Measurements from ENCODE around the gene RBM28.
A peak's percentile ranks its signal among the peaks of the same experiment; 100 is the strongest.

RBM28 gene

GRCh38 chr7:128335730-128336129 lies 8.0 kb downstream of the RBM28 start:
- Mint-ChIP-seq H3K27me3 (no peaks in the 10 kb centered on the region), H3K4me1 (peaks cover 10% of the 10 kb centered on the region), H3K27ac (no peak overlapping the region), H3K36me3 (peaks cover 28% of the 10 kb centered on the region), H3K9me3 (no peaks in the 10 kb centered on the region), H3K4me3 (no peak overlapping the region)

- Mint-ChIP-seq H3K4me1 (peaks cover 25% of the 10 kb centered on the region), H3K27ac (no peak overlapping the region), H3K4me3 (no peak overlapping the region), H3K9me3 (no peaks in the 10 kb centered on the region), H3K36me3 (peaks cover 20% of the 10 kb centered on the region), H3K27me3 (no peaks in the 10 kb centered on the region)
Measured at GRCh38 chr7:128324368-128324680, 19.4 kb downstream of the RBM28 start.

- peaks cover 26% of the 10 kb centered on the region for H3K4me1 Mint-ChIP-seq
Measured at GRCh38 chr7:128323459-128324367, 20.0 kb downstream of the RBM28 start.

GRCh38 chr7:128323040-128323439 lies 20.7 kb downstream of the RBM28 start:
- H3K4me1 Mint-ChIP-seq, result peaks cover 26% of the 10 kb centered on the region
- H3K27me3 Mint-ChIP-seq, result no peaks in the 10 kb centered on the region
- H3K36me3 Mint-ChIP-seq, result peaks cover 25% of the 10 kb centered on the region
- H3K4me3 Mint-ChIP-seq, result no peak overlapping the region
- no peaks in the 10 kb centered on the region for H3K9me3 Mint-ChIP-seq
- no peak overlapping the region for H3K27ac Mint-ChIP-seq

More at GRCh38 chr7:128323459-128324367, 20.0 kb downstream of the RBM28 start:
- no peak overlapping the region for H3K4me3 Mint-ChIP-seq
- H3K27me3 Mint-ChIP-seq, result no peaks in the 10 kb centered on the region
- no peaks in the 10 kb centered on the region for H3K9me3 Mint-ChIP-seq
- H3K27ac Mint-ChIP-seq, result no peak overlapping the region
- peaks cover 24% of the 10 kb centered on the region for H3K36me3 Mint-ChIP-seq

- Mint-ChIP-seq H3K4me1 (peaks cover 26% of the 10 kb centered on the region), H3K27ac (peak overlapping the region; percentile 23), H3K27me3 (no peaks in the 10 kb centered on the region), H3K4me3 (no peak overlapping the region), H3K36me3 (peaks cover 26% of the 10 kb centered on the region), H3K9me3 (no peaks in the 10 kb centered on the region)
Measured at GRCh38 chr7:128322040-128322643, 21.6 kb downstream of the RBM28 start.

GRCh38 chr7:128321044-128321422 lies 22.7 kb downstream of the RBM28 start:
- H3K36me3 Mint-ChIP-seq, result peaks cover 29% of the 10 kb centered on the region
- H3K27me3 Mint-ChIP-seq, result no peaks in the 10 kb centered on the region
- peaks cover 26% of the 10 kb centered on the region for H3K4me1 Mint-ChIP-seq
- H3K27ac Mint-ChIP-seq, result no peak overlapping the region
- no peaks in the 10 kb centered on the region for H3K9me3 Mint-ChIP-seq
- no peak overlapping the region for H3K4me3 Mint-ChIP-seq

GRCh38 chr7:128318691-128319090 lies 25.0 kb downstream of the RBM28 start:
- H3K4me3 Mint-ChIP-seq, result no peak overlapping the region
- H3K36me3 Mint-ChIP-seq, result peaks cover 39% of the 10 kb centered on the region

GRCh38 chr7:128311013-128311412 lies 32.7 kb downstream of the RBM28 start:
- Mint-ChIP-seq H3K36me3 (peaks cover 37% of the 10 kb centered on the region), H3K27me3 (no peaks in the 10 kb centered on the region), H3K27ac (no peak overlapping the region), H3K4me1 (no peaks in the 10 kb centered on the region), H3K4me3 (no peak overlapping the region), H3K9me3 (no peaks in the 10 kb centered on the region)

More at GRCh38 chr7:128318691-128319090, 25.0 kb downstream of the RBM28 start:
- Mint-ChIP-seq H3K4me1 (peaks cover 26% of the 10 kb centered on the region), H3K27me3 (no peaks in the 10 kb centered on the region), H3K9me3 (no peaks in the 10 kb centered on the region), H3K27ac (no peak overlapping the region)

GRCh38 chr7:128310499-128310898 lies 33.2 kb downstream of the RBM28 start:
- H3K4me1 Mint-ChIP-seq, result no peaks in the 10 kb centered on the region
- H3K4me3 Mint-ChIP-seq, result no peak overlapping the region
- H3K9me3 Mint-ChIP-seq, result no peaks in the 10 kb centered on the region
- H3K36me3 Mint-ChIP-seq, result peaks cover 36% of the 10 kb centered on the region
- no peak overlapping the region for H3K27ac Mint-ChIP-seq
- H3K27me3 Mint-ChIP-seq, result no peaks in the 10 kb centered on the region

GRCh38 chr7:128309976-128310375 lies 33.7 kb downstream of the RBM28 start:
- Mint-ChIP-seq H3K4me1 (no peaks in the 10 kb centered on the region), H3K27ac (no peak overlapping the region), H3K9me3 (no peaks in the 10 kb centered on the region), H3K4me3 (no peak overlapping the region), H3K27me3 (no peaks in the 10 kb centered on the region), H3K36me3 (peaks cover 33% of the 10 kb centered on the region)

GRCh38 chr7:128309124-128309523 lies 34.6 kb downstream of the RBM28 start:
- Mint-ChIP-seq H3K9me3 (no peaks in the 10 kb centered on the region), H3K36me3 (peaks cover 28% of the 10 kb centered on the region), H3K4me3 (no peak overlapping the region), H3K27me3 (no peaks in the 10 kb centered on the region), H3K27ac (peak overlapping the region; percentile 18), H3K4me1 (no peaks in the 10 kb centered on the region)

- no peaks in the 10 kb centered on the region for H3K9me3 Mint-ChIP-seq
Measured at GRCh38 chr7:128307061-128307460, 36.6 kb downstream of the RBM28 start.

GRCh38 chr7:128304212-128304611 lies 39.5 kb downstream of the RBM28 start:
- Mint-ChIP-seq H3K9me3 (no peaks in the 10 kb centered on the region), H3K27ac (no peak overlapping the region), H3K36me3 (peaks cover 20% of the 10 kb centered on the region), H3K4me3 (no peak overlapping the region), H3K4me1 (no peaks in the 10 kb centered on the region), H3K27me3 (no peaks in the 10 kb centered on the region)

More at GRCh38 chr7:128307061-128307460, 36.6 kb downstream of the RBM28 start:
- Mint-ChIP-seq H3K4me1 (no peaks in the 10 kb centered on the region), H3K4me3 (no peak overlapping the region), H3K36me3 (peaks cover 24% of the 10 kb centered on the region), H3K27ac (no peak overlapping the region), H3K27me3 (no peaks in the 10 kb centered on the region)

- no peaks in the 10 kb centered on the region for H3K4me1 Mint-ChIP-seq
- H3K4me3 Mint-ChIP-seq, result no peak overlapping the region
- peak overlapping the region; percentile 46 for H3K27ac Mint-ChIP-seq
- H3K9me3 Mint-ChIP-seq, result no peaks in the 10 kb centered on the region
- H3K27me3 Mint-ChIP-seq, result no peaks in the 10 kb centered on the region
- peaks cover 18% of the 10 kb centered on the region for H3K36me3 Mint-ChIP-seq
Measured at GRCh38 chr7:128303643-128304042, 40.1 kb downstream of the RBM28 start.

GRCh38 chr7:128303133-128303532 lies 40.6 kb downstream of the RBM28 start:
- Mint-ChIP-seq H3K4me1 (no peaks in the 10 kb centered on the region), H3K27ac (no peak overlapping the region), H3K27me3 (no peaks in the 10 kb centered on the region), H3K9me3 (no peaks in the 10 kb centered on the region), H3K36me3 (peaks cover 16% of the 10 kb centered on the region), H3K4me3 (no peak overlapping the region)

GRCh38 chr7:128302139-128302538 lies 41.6 kb downstream of the RBM28 start:
- H3K4me1 Mint-ChIP-seq, result no peaks in the 10 kb centered on the region
- no peak overlapping the region for H3K4me3 Mint-ChIP-seq
- no peaks in the 10 kb centered on the region for H3K9me3 Mint-ChIP-seq
- H3K36me3 Mint-ChIP-seq, result peaks cover 15% of the 10 kb centered on the region
- H3K27ac Mint-ChIP-seq, result no peak overlapping the region
- H3K27me3 Mint-ChIP-seq, result no peaks in the 10 kb centered on the region

Data from activated naive CD4-positive, alpha-beta T cell treated with anti-CD3 and anti-CD28 coated beads, Interleukin-2, amount 50 U/mL, for 24 hours (primary cell).